ENCODE data around the gene FAAH.

GRCh38 chr1:46344481-46344880 is 49.6 kb upstream of the FAAH start:
- TF ChIP-seq CTCF (IDR thresholded peaks at IDR 0.05) (no peak), POLR2A (IDR thresholded peaks at IDR 0.05) (no peak)
